Esophagus squamous epithelium (tissue), 5 donors: ENCODE measurements around the gene RTN1. TPM values are rescaled to one million over a fixed set of nuclear protein-coding genes. Genes with fewer than 3 reads are reported as not detected.
A peak's percentile ranks its signal among the peaks of the same experiment; 100 is the strongest.

Experiments
- DNase-seq: peaks from one replicate; lab custom pipeline; 2025; lab: John Stamatoyannopoulos, UW
- H3K27ac ChIP-seq, 4 donors: fragments of 200-600 bp; sonication (generic); one replicate each; pipeline ENCODE4 v1.5.1; 2016 to 2019; ENCODE audit warnings: mild to moderate bottlenecking in 1 of 4
- H3K27me3 ChIP-seq, 4 donors: fragments of 200-600 bp; sonication (generic); 1 replicate in 3 of 4; 2 replicates in 1 of 4; pipeline versions ENCODE4 v1.5.1 to v1.6.0; 2017 to 2021; ENCODE audit warnings: antibody characterized with exemption in 1 of 4
- H3K36me3 ChIP-seq, 3 donors: fragments of 200-600 bp; sonication (generic); one replicate each; pipeline ENCODE4 v1.5.1; 2016 to 2019
- H3K4me1 ChIP-seq, 3 donors: fragments of 200-600 bp; sonication (generic); one replicate each; pipeline ENCODE4 v1.5.1; 2017 to 2019
- H3K4me3 ChIP-seq, 4 donors: fragments of 200-600 bp; sonication (generic); 1 replicate in 3 of 4; 2 replicates in 1 of 4; pipeline ENCODE4 v1.5.1; 2016 to 2019; ENCODE audit warnings: mild to moderate bottlenecking in 2 of 4, moderate library complexity in 1 of 4
- H3K9me3 ChIP-seq, 3 donors: fragments of 200-600 bp; sonication (generic); one replicate each; pipeline ENCODE4 v1.5.1; 2016 to 2019
- CTCF ChIP-seq, 6 experiments: fragments of 450-650 bp in 4 of 6; fragments of 200-600 bp in 2 of 6; sonication (generic) in 2 of 6; IDR thresholded peaks; one replicate each; pipeline ENCODE4 v1.5.1; 2016 to 2019; ENCODE audit warnings: antibody characterized with exemption in 6 of 6, mild to moderate bottlenecking in 4 of 6, moderate library complexity in 4 of 6
- POLR2A ChIP-seq, 4 donors: fragments of 450-650 bp; IDR thresholded peaks; one replicate each; pipeline ENCODE4 v1.6.1; 2017; ENCODE audit warnings: antibody characterized with exemption in 4 of 4, mild to moderate bottlenecking in 4 of 4, moderate library complexity in 3 of 4
- WGBS, 2 donors: methylation state at CpG; one replicate each; pipeline ENCODE4 v1.1.5; 2018; 5-methylcytosine and 5-hydroxymethylcytosine counted together
- intact Hi-C: fragments of 100-400 bp; cut with DNase I; formaldehyde crosslinking; loops from one replicate; pipeline ENCODE4 v1.15.0; 2022
- total RNA-seq, 4 donors: library from RNA; depleted of rRNA; stranded (reverse); fragments of >200 nt; gene quantifications; one replicate each; pipeline ENCODE4 v1.1.0, GENCODE V29; 2016
- donor health status: DM: yes; HTN: yes; CAD: no.

Gene RTN1
- total RNA-seq = 1 to 10 TPM in 2 of 4 donors, under 1 TPM in 2; 0.15 to 2.3 (median 0.91) TPM

DNA sequence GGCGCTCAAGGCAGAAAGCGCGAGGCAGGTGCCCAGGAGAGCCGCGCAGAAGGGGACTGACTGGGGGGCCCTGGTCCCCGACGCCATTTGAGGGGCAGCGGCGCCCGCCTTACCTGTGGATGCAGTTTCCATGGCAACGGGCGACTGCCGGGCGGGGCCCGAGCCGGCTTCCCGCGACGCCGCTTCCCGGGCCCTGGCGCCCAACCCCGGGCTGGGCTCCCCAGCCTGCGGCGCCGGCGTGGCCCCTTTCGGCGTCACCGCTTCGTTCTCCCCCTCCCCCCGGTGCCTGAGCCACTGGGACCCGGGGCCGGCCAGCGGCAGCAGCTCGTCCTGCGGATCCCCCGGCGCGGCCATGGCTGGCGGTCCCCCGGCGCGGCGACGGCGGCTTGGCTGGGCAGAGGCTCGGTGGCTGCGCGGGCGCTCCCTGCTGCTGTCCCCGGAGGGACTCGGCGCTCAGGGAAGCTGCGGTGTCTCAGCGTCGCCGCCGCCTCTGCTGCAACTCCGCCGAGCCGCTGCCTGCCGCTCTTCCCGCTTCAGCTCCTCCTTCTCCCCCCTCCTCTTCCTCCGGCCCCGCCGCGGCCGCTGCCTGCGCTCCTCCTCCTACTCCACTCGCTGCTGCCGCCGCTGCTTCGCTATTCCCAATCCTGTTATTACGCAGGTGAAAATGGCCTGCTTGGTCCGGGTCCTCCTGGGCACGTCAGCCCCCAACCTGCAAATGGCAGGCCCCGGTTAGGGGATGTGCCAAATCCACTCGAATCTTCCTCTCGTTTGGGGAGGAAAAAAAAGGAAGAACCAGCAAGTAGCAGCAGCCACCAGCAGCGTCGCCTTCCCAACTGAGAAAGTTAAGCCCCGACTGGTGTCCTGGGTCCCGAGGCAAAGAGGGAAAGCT lies at the start of gene RTN1:
Gene RTN1, minus strand, starts transcription at position 500 of the 889 bp plus-strand sequence. Its CDS starts 146 bp downstream, at position 354.
- intact Hi-C loops = no loop called here
- H3K27me3 ChIP-seq = peaks cover 0 to 74% (median 5%) of the 10 kb centered on the region in 4 donors
- peak within 1 kb of the TSS in 2 of 4 donors; percentile 11 to 40 for H3K27ac ChIP-seq
- H3K4me3 ChIP-seq = peak within 1 kb of the TSS; percentile 36 to 71 (median 48)
- H3K9me3 ChIP-seq = no peaks in the 10 kb centered on the region
- 0% methylated on average over 23 to 41 of the region's 84 CpGs for WGBS, 2 donors
- no peak for DNase-seq
- peaks cover 4 to 23% (median 5%) of the 10 kb centered on the region in 3 donors for H3K4me1 ChIP-seq
- TF ChIP-seq POLR2A (IDR thresholded peaks at IDR 0.05) = no peak
- no peak for TF ChIP-seq CTCF (IDR thresholded peaks at IDR 0.05)
- no peaks in the 10 kb centered on the region for H3K36me3 ChIP-seq

DNA sequence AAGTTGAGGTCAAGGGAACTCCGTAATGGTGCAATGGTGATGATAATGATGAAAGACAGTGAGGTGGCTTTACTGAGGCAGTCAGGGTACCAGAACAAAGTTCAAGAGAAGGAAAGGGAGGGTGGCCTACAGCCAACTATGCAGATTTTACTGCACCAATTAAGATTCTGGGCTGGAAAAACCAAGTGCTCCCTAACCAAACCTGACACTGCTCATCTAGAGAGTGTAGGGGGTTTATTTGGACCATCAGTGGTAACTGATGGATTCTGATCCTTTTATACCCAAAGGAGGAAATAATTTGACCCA lies 49.8 kb upstream of the RTN1 start:
- no peaks in the 10 kb centered on the region for H3K36me3 ChIP-seq
- H3K4me1 ChIP-seq = peaks cover 4 to 12% (median 7%) of the 10 kb centered on the region in 3 donors
- no peak overlapping the region for H3K27ac ChIP-seq
- DNase-seq = no peak
- intact Hi-C loops = no loop called here
- TF ChIP-seq CTCF (IDR thresholded peaks at IDR 0.05) (no peak), POLR2A (IDR thresholded peaks at IDR 0.05) (no peak)
- WGBS, 2 donors = 40 to 50% methylated on average over 1 of the region's 1 CpG
- H3K9me3 ChIP-seq = no peaks in the 10 kb centered on the region
- H3K4me3 ChIP-seq = no peak overlapping the region
- peaks cover 0 to 38% (median 5%) of the 10 kb centered on the region in 4 donors for H3K27me3 ChIP-seq

DNA sequence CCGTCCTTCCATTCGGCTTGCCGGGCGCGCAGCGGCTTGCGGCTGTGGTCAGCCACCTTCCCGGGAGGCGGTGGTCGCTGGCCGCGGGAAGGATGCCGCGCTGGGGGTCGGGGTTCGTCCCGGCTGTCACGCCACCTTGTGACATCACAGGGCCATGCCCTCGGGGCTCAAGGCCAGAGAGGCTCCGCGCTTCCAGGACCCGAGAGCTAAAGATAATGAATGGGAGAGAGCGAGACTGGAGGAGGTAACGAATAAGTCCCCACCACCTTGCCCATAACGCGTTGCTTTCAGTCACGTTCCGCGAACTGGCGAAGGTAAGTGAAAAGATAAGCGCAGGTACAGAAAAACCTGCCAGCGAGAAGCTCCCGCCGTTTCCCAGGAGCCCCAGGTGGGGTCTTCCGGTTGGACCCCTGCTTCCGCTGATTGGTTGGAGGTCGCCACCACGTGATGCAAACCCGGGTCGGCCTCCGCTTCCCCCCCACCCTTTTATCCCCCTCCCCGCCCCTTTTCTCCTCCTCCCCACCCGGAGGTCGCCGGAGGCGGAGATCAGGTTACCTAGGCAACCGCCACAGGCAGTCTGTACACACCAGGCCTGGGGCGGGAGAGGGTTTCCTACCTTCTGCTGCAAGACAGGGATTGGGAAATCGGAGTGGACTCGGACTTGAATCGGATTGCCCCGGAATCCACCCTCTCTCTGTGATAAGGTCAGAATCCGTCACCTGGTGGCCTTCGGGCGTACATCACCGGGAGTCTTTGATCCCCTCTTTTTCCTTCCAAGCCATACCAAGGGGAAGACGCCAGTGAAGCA lies 49.2 kb upstream of the RTN1 start, which contains the start of gene LRRC9:
Gene LRRC9, plus strand, starts transcription at position 575 of the 808 bp plus-strand sequence.
- peaks cover 4 to 12% (median 7%) of the 10 kb centered on the region in 3 donors for H3K4me1 ChIP-seq
- DNase-seq = no peak
- 3 to 10% methylated on average over 2 to 24 of the region's 57 CpGs for WGBS, 2 donors
- no peaks in the 10 kb centered on the region for H3K9me3 ChIP-seq
- H3K27me3 ChIP-seq = peaks cover 0 to 38% (median 5%) of the 10 kb centered on the region in 4 donors
- no peak within 1 kb of the TSS for H3K27ac ChIP-seq
- TF ChIP-seq CTCF (IDR thresholded peaks at IDR 0.05) (no peak), POLR2A (IDR thresholded peaks at IDR 0.05) (no peak)
- H3K36me3 ChIP-seq = no peaks in the 10 kb centered on the region
- intact Hi-C loops = no loop called here
- peak within 1 kb of the TSS in 3 of 4 donors; percentile 28 to 56 (median 43) for H3K4me3 ChIP-seq

GRCh38 chr14:59918824-59919569 lies 48.4 kb upstream of the RTN1 start:
- WGBS, 2 donors = 2 to 4% methylated on average over 11 to 18 of the region's 18 CpGs
- no peaks in the 10 kb centered on the region for H3K9me3 ChIP-seq
- H3K4me3 ChIP-seq = peak overlapping the region in 3 of 4 donors; percentile 28 to 56 (median 43)
- peaks cover 0 to 38% (median 5%) of the 10 kb centered on the region in 4 donors for H3K27me3 ChIP-seq
- intact Hi-C loops = no loop called here
- TF ChIP-seq CTCF (IDR thresholded peaks at IDR 0.05) (peak in 4 of 6 experiments; percentile 20 to 44 (median 25)), POLR2A (IDR thresholded peaks at IDR 0.05) (no peak)
- no peak for DNase-seq
- no peak overlapping the region for H3K27ac ChIP-seq
- peaks cover 4 to 12% (median 7%) of the 10 kb centered on the region in 3 donors for H3K4me1 ChIP-seq
- H3K36me3 ChIP-seq = no peaks in the 10 kb centered on the region
